DND-41 (cell line): ENCODE data around the gene NFIL3.

Experiments used
- EZH2 ChIP-seq: IDR thresholded peaks from 3 replicates; pipeline ENCODE4 v1.6.1; 2012; ENCODE audit warnings: borderline replicate concordance, low read depth, mild to moderate bottlenecking, moderate library complexity, low read length, inconsistent platforms; ENCODE audit not compliant: severe bottlenecking
- TF ChIP-seq, protein P1 (sequence below): IDR thresholded peaks from 2 replicates; pipeline ENCODE4 v1.5.1; 2012; ENCODE audit warnings: borderline replicate concordance, low read length, moderate library complexity, mild to moderate bottlenecking; ENCODE audit not compliant: poor library complexity, severe bottlenecking; ENCODE audit errors: extremely low read depth

DNA sequence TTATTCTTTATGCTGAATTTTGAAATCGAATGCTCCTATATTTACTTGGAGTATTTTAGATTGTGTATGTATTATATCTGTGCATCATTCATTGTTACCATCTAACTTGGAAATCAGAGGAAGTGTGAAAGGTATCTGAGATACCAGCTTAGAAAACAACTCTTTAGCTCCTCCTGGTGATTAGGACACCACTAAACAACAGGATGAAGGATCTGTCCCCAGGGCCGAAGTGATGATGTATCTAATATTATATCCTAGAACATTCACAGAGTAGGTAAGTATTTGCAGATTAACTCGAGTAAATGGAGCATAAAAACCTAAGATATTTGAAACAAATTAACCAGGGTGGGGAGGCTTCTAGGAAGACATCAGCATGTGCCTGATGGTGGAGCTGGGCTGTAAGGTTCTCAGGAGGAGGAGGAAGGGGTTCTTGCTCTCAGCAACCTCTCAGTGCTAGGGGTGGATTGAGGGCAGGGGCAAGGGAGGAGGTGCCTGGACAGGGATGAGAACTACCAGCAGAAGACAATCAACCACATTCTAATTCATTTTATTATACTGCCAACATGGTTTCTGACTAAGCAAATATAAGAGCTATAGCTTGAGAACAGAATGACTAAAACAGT, 2.6 kb upstream of the NFIL3 start:
- TF ChIP-seq, protein P1, sequence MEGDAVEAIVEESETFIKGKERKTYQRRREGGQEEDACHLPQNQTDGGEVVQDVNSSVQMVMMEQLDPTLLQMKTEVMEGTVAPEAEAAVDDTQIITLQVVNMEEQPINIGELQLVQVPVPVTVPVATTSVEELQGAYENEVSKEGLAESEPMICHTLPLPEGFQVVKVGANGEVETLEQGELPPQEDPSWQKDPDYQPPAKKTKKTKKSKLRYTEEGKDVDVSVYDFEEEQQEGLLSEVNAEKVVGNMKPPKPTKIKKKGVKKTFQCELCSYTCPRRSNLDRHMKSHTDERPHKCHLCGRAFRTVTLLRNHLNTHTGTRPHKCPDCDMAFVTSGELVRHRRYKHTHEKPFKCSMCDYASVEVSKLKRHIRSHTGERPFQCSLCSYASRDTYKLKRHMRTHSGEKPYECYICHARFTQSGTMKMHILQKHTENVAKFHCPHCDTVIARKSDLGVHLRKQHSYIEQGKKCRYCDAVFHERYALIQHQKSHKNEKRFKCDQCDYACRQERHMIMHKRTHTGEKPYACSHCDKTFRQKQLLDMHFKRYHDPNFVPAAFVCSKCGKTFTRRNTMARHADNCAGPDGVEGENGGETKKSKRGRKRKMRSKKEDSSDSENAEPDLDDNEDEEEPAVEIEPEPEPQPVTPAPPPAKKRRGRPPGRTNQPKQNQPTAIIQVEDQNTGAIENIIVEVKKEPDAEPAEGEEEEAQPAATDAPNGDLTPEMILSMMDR, result peak; percentile 67
- no peak for TF ChIP-seq EZH2
